ENCODE measurements around the gene EMC10. TPM values are rescaled to one million over a fixed set of nuclear protein-coding genes. Genes with fewer than 3 reads are reported as not detected.

Gene EMC10
- total RNA-seq, result 10 to 100 TPM; 60.3 to 68.0 TPM

DNA sequence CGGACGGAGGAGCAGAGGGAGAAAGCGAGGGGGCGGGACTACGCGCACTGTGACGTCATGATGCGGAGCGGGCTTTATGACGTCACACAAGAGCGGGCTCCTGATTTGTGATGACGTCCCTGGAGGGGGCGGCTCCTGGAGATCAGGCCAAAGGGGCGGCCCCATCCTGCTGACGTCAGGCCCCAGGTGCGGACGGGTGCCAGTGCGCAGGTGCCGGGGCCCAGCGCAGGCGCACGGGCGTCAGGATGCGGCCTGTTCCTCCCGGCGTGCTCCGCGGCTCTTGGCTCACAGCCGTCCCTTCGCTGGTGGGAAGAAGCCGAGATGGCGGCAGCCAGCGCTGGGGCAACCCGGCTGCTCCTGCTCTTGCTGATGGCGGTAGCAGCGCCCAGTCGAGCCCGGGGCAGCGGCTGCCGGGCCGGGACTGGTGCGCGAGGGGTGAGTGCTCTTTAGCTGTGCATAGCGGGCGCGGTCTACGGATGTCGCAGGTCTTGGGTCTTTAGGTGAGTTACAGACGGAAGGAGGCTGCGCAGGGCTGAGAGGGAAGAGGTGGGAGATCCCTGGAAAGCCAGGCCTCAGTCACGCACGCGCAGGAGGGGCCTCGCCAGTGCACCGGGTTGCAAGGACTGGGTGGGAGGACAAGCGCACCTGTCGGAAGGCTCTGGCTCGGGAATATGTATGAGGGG lies at the start of gene EMC10, which contains the start of gene GARIN5A:
EMC10 (plus strand) TSS at position 284 of the 683 bp plus-strand sequence; CDS start at position 322, 38 bp downstream.
GARIN5A (minus strand) TSS at position 625 of the 683 bp plus-strand sequence; CDS start at position 165, 460 bp downstream.
- Histone ChIP-seq H3K4me1 (peaks cover 21% of the 10 kb centered on the region), H3K27ac (peak within 1 kb of the TSS; percentile 67 to 90 (median 78)), H3K27me3 (no peaks in the 10 kb centered on the region), H3K36me3 (replicated peaks in 1 of 2; ENCODE audit: insufficient read depth in 1 of 2, low read depth in 2 of 2) (peaks cover 10 to 20% of the 10 kb centered on the region in 2 donors), H3K9me3 (no peaks in the 10 kb centered on the region), H3K4me3 (peak within 1 kb of the TSS; percentile 79 to 92)
- peak; percentile 56 to 89 (median 87) for TF ChIP-seq POLR2A (IDR thresholded peaks at IDR 0.05)
- TF ChIP-seq, protein P1, sequence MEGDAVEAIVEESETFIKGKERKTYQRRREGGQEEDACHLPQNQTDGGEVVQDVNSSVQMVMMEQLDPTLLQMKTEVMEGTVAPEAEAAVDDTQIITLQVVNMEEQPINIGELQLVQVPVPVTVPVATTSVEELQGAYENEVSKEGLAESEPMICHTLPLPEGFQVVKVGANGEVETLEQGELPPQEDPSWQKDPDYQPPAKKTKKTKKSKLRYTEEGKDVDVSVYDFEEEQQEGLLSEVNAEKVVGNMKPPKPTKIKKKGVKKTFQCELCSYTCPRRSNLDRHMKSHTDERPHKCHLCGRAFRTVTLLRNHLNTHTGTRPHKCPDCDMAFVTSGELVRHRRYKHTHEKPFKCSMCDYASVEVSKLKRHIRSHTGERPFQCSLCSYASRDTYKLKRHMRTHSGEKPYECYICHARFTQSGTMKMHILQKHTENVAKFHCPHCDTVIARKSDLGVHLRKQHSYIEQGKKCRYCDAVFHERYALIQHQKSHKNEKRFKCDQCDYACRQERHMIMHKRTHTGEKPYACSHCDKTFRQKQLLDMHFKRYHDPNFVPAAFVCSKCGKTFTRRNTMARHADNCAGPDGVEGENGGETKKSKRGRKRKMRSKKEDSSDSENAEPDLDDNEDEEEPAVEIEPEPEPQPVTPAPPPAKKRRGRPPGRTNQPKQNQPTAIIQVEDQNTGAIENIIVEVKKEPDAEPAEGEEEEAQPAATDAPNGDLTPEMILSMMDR (IDR thresholded peaks at IDR 0.05), result peak in 4 of 7 experiments; percentile 36 to 39 (median 37)
- DNase-seq (peak; percentile 94 to 97 (median 95)), ATAC-seq (peak; percentile 96)
- intact Hi-C loops (cut with DNase I), result no loop called here
- WGBS, 2 donors, result 1 to 2% methylated on average over 22 to 43 of the region's 58 CpGs

DNA sequence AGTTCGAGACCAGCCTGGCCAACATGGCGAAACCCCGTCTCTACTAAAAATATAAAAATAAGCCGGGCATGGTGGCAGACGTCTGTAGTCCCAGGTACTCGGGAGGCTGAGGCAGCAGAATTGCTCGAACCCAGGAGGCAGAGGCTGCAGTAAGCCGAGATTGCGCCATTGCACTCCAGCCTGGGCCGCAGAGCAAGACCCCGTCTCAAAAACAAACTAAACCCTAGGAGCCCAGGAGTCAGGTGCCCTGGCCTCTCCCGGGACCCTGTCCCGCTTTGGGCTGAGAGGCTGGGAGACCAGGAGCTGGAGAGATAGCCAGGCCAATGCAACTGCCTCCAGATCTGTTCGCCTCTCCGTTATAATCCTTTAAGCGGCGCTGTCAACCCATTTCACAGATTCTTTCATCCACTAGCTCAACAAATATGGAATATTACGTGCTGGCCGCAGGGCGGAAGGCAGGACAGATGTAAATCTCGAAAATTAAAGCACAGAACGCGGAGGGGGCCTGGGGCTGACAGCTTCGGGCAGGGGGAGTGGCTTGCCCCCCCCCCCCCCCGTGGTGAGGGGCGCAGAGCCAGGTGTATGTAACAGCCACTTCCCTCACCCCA lies 48.9 kb upstream of the EMC10 start:
- TF ChIP-seq, protein P1 (IDR thresholded peaks at IDR 0.05), result no peak
- no peak for TF ChIP-seq POLR2A (IDR thresholded peaks at IDR 0.05)
- no peak overlapping the region for H3K27ac ChIP-seq
- H3K4me1 ChIP-seq, result peaks cover 23% of the 10 kb centered on the region
- intact Hi-C loops (cut with DNase I), result no loop called here
- WGBS, 2 donors, result 80 to 88% methylated on average over 24 to 26 of the region's 26 CpGs
- ATAC-seq, result no peak
- H3K36me3 ChIP-seq (replicated peaks in 1 of 2; ENCODE audit: insufficient read depth in 1 of 2, low read depth in 2 of 2), result no peaks in the 10 kb centered on the region
- H3K4me3 ChIP-seq, result no peak overlapping the region
- DNase-seq, result no peak
- H3K27me3 ChIP-seq, result peaks cover 0 to 2% of the 10 kb centered on the region in 2 donors
- no peaks in the 10 kb centered on the region for H3K9me3 ChIP-seq

DNA sequence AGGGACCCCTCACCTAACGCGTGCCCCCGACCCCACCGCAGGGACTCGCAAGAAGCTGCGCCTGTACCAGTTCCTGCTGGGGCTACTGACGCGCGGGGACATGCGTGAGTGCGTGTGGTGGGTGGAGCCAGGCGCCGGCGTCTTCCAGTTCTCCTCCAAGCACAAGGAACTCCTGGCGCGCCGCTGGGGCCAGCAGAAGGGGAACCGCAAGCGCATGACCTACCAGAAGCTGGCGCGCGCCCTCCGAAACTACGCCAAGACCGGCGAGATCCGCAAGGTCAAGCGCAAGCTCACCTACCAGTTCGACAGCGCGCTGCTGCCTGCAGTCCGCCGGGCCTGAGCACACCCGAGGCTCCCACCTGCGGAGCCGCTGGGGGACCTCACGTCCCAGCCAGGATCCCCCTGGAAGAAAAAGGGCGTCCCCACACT lies 48.3 kb upstream of the EMC10 start:
- Histone ChIP-seq H3K4me1 (peaks cover 27% of the 10 kb centered on the region), H3K4me3 (no peak overlapping the region), H3K36me3 (replicated peaks in 1 of 2; ENCODE audit: insufficient read depth in 1 of 2, low read depth in 2 of 2) (no peaks in the 10 kb centered on the region), H3K9me3 (no peaks in the 10 kb centered on the region), H3K27ac (peak overlapping the region in 2 of 4 donors; percentile 8 to 10), H3K27me3 (peaks cover 0 to 6% of the 10 kb centered on the region in 2 donors)
- ATAC-seq (peak; percentile 34), DNase-seq (peak; percentile 69 to 90 (median 82))
- WGBS, 2 donors, result 8 to 9% methylated on average over 7 to 38 of the region's 38 CpGs
- peak in 1 of 3 donors; percentile 56 for TF ChIP-seq POLR2A (IDR thresholded peaks at IDR 0.05)
- TF ChIP-seq, protein P1 (IDR thresholded peaks at IDR 0.05), result no peak
- intact Hi-C loops (cut with DNase I), result no loop called here

DNA sequence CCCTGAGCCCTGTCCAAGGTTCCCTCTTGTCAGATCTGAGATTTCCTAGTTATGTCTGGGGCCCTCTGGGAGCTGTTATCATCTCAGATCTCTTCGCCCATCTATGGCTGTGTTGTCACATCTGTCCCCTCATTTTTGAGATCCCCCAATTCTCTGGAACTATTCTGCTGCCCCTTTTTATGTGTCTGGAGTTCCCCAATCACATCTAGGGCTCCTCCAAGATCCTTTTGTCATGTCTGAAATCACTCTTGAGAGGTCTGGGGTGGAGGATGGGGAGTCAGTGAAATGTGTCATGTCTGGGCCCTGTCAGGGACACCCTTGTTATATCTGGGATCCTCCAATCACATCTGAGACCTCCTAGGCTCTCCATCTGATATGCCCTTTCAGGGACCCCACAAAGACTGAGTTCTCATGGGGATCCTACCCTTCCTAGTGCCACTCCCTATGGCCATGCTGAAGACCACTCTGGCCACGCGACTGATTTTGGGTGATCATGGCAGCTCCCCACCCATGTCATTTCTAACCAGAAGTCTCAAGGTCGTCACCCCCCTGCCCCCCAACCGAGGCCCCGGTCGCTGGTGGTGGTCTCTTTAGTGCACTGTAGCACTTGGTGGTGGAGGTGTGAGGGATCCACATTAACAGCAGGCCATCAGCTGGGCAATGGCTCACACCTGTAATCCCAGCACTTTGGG lies 47.4 kb upstream of the EMC10 start:
- Histone ChIP-seq H3K36me3 (replicated peaks in 1 of 2; ENCODE audit: insufficient read depth in 1 of 2, low read depth in 2 of 2) (no peaks in the 10 kb centered on the region), H3K27ac (no peak overlapping the region), H3K4me3 (no peak overlapping the region), H3K9me3 (no peaks in the 10 kb centered on the region), H3K4me1 (peaks cover 27% of the 10 kb centered on the region), H3K27me3 (peaks cover 0 to 6% of the 10 kb centered on the region in 2 donors)
- intact Hi-C loops (cut with DNase I), result no loop called here
- WGBS, 2 donors, result 65 to 75% methylated on average over 7 of the region's 7 CpGs
- TF ChIP-seq, protein P1 (IDR thresholded peaks at IDR 0.05), result no peak
- TF ChIP-seq POLR2A (IDR thresholded peaks at IDR 0.05), result no peak
- ATAC-seq, result no peak
- no peak for DNase-seq
